Measurements from ENCODE around the gene VAPA. TPM values are rescaled to one million over a fixed set of nuclear protein-coding genes. Genes with fewer than 3 reads are reported as not detected.

Gene VAPA
- total and polyA plus RNA-seq, 12 donors: 33.2 to 269 (median 219) TPM

GRCh38 chr18:9960258-9960904, 46.6 kb downstream of the VAPA start:
- H3K27me3 ChIP-seq: no peaks in the 10 kb centered on the region
- WGBS, 2 donors: 57 to 61% methylated on average over 7 of the region's 7 CpGs
- no peak for ATAC-seq
- TF ChIP-seq, protein P1, sequence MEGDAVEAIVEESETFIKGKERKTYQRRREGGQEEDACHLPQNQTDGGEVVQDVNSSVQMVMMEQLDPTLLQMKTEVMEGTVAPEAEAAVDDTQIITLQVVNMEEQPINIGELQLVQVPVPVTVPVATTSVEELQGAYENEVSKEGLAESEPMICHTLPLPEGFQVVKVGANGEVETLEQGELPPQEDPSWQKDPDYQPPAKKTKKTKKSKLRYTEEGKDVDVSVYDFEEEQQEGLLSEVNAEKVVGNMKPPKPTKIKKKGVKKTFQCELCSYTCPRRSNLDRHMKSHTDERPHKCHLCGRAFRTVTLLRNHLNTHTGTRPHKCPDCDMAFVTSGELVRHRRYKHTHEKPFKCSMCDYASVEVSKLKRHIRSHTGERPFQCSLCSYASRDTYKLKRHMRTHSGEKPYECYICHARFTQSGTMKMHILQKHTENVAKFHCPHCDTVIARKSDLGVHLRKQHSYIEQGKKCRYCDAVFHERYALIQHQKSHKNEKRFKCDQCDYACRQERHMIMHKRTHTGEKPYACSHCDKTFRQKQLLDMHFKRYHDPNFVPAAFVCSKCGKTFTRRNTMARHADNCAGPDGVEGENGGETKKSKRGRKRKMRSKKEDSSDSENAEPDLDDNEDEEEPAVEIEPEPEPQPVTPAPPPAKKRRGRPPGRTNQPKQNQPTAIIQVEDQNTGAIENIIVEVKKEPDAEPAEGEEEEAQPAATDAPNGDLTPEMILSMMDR (IDR thresholded peaks at IDR 0.05): no peak
- peaks cover 0 to 24% (median 5%) of the 10 kb centered on the region in 9 donors for H3K4me1 ChIP-seq
- H3K27ac ChIP-seq: peak overlapping the region in 1 of 10 donors; percentile 11
- no peak for DNase-seq
- no peaks in the 10 kb centered on the region for H3K9me3 ChIP-seq
- intact Hi-C loops (cut with DNase I): no loop called here
- H3K4me3 ChIP-seq: no peak overlapping the region
- peaks cover 0 to 35% (median 2%) of the 10 kb centered on the region in 9 donors for H3K36me3 ChIP-seq

DNA sequence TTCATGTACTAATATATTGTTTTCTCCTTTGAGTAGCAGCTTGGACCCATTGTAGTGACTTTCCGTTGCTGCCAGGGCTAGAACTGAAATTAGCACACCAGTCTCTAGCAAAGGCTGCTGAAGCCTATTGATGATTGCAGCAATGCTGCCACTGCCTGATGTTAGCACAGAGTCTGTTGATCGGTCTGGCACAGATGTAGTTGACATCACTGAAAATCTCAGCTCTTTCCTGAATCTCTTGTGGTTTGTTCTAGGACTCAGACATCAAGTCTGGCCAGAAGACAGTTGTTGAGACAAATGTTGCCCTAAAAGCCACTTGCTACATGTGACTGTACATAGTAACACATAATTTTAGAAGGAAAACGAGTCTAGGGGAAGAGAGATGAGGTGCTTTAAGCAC, 47.2 kb downstream of the VAPA start:
- WGBS, 2 donors: 38 to 50% methylated on average over 3 of the region's 3 CpGs
- no peaks in the 10 kb centered on the region for H3K9me3 ChIP-seq
- TF ChIP-seq, protein P1 (IDR thresholded peaks at IDR 0.05): no peak
- ATAC-seq: peak; percentile 17 to 55 (median 43)
- peaks cover 0 to 28% (median 0%) of the 10 kb centered on the region in 9 donors for H3K36me3 ChIP-seq
- intact Hi-C loops (cut with DNase I): no loop called here
- no peak overlapping the region for H3K4me3 ChIP-seq
- peaks cover 0 to 24% (median 7%) of the 10 kb centered on the region in 9 donors for H3K4me1 ChIP-seq
- H3K27ac ChIP-seq: peak overlapping the region in 1 of 10 donors; percentile 11
- H3K27me3 ChIP-seq: no peaks in the 10 kb centered on the region
- DNase-seq: no peak

- H3K4me3 ChIP-seq: no peak overlapping the region
- intact Hi-C loops (cut with DNase I): no loop called here
- 82% methylated on average over 9 of the region's 9 CpGs for WGBS, 2 donors
These were observed 52.2 kb downstream of the VAPA start for GRCh38 chr18:9965711-9966624.

More at GRCh38 chr18:9965711-9966624, 52.2 kb downstream of the VAPA start:
- DNase-seq (no peak), ATAC-seq (no peak)
- TF ChIP-seq, protein P1 (IDR thresholded peaks at IDR 0.05): no peak
- H3K27ac ChIP-seq: no peak overlapping the region
- no peaks in the 10 kb centered on the region for H3K9me3 ChIP-seq
- peaks cover 0 to 24% (median 0%) of the 10 kb centered on the region in 7 donors for H3K27me3 ChIP-seq
- H3K36me3 ChIP-seq: no peaks in the 10 kb centered on the region
- H3K4me1 ChIP-seq: peaks cover 0 to 28% (median 3%) of the 10 kb centered on the region in 9 donors
